ENCODE data around the gene DMAP1. TPM values are rescaled to one million over a fixed set of nuclear protein-coding genes. Genes with fewer than 3 reads are reported as not detected.
A peak's percentile ranks its signal among the peaks of the same experiment; 100 is the strongest.

DMAP1 gene
- total and polyA plus RNA-seq, 2 donors from 2014 or later, result 43.0 to 62.0 TPM

DNA sequence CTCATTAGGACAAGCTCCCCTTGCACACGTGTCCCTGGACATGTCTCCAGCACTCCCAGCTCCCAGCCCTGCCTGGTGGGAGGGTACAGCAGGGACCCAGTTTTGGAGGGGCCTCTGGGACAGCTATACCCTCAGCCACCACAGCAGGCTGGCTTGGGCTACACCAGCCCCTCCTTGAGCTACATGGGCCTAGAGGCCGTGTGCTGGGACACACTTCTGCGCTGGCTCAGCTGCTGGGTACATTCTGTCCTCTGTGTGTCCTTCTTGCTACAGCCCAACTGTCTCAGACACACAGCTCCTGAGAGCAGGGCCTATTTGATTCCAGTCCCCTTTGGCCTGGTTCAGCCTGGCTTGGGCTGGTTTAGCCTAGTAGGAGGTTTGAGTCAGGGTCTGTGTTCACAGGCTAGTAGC lies 26.7 kb downstream of the DMAP1 start:
- TF ChIP-seq, protein P1, sequence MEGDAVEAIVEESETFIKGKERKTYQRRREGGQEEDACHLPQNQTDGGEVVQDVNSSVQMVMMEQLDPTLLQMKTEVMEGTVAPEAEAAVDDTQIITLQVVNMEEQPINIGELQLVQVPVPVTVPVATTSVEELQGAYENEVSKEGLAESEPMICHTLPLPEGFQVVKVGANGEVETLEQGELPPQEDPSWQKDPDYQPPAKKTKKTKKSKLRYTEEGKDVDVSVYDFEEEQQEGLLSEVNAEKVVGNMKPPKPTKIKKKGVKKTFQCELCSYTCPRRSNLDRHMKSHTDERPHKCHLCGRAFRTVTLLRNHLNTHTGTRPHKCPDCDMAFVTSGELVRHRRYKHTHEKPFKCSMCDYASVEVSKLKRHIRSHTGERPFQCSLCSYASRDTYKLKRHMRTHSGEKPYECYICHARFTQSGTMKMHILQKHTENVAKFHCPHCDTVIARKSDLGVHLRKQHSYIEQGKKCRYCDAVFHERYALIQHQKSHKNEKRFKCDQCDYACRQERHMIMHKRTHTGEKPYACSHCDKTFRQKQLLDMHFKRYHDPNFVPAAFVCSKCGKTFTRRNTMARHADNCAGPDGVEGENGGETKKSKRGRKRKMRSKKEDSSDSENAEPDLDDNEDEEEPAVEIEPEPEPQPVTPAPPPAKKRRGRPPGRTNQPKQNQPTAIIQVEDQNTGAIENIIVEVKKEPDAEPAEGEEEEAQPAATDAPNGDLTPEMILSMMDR (IDR thresholded peaks at IDR 0.05; ENCODE audit: borderline replicate concordance, extremely low read depth, insufficient read depth), result no peak
- no peak for FAIRE-seq
- no peak overlapping the region for H3K4me3 ChIP-seq (ENCODE audit: low read length in 3 of 3)
- H3K9ac ChIP-seq (ENCODE audit: low read length in 3 of 3), result peak overlapping the region in 1 of 3 donors; percentile 55
- intact Hi-C loops (cut with DNase I), result no loop called here
- H3K27me3 ChIP-seq (ENCODE audit: control insufficient read depth, insufficient read depth, low read length), result no peaks in the 10 kb centered on the region
- peaks cover 0 to 32% (median 18%) of the 10 kb centered on the region in 3 donors for H3K4me1 ChIP-seq (ENCODE audit: control insufficient read depth in 2 of 3, insufficient read depth in 2 of 3, low read depth in 1 of 3, low read length in 3 of 3)
- peak overlapping the region; percentile 56 to 85 for H3K27ac ChIP-seq (ENCODE audit: low read depth in 2 of 2, low read length in 2 of 2)
- H3K36me3 ChIP-seq (ENCODE audit: control insufficient read depth in 2 of 3, insufficient read depth in 3 of 3, low read length in 3 of 3), result peaks cover 0 to 5% (median 0%) of the 10 kb centered on the region in 3 donors
- peak in 2 of 5 donors; percentile 45 to 91 for DNase-seq
- no peaks in the 10 kb centered on the region for H3K9me3 ChIP-seq (ENCODE audit: control insufficient read depth in 2 of 3, insufficient read depth in 1 of 3, low read length in 3 of 3)

DNA sequence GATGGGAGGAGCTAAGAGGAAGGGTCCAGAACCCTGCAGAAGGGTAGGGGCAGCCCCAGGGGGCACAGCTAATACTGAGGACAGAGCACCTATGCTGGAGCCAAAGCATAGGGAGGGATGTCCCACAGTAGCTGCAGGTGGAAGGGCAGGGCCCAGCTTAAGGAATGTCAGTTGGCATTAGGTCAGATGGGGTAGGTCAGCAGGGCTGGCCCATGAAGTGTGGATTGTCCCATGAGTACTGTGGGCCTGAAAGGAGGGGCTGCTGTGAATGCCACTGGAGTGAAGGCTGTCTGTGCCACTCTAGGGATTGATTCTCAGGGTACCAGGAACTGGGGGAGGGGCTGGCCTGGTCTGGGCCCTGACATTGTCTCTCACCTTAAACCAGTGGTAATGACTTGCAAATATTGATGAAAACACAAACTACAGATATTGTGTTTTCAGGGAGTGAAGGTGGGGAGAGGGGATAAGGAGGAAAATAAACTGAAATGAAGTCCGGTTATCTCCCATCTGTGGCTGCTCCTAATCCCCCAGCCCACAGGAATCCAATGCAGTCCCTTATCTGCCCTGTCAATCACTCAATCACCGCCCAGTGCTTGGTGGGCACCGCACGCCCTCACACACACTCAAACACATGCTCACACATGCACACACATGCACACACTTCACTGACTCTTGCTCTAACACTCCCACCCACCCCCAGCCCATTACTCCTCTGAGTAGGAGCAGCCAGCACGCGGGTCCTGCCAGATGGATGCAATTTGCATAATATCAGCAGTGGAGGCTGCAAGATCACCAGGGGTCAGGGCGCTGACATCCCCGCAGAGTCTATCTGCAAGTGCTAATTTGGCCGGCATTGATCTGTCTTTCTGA lies 27.8 kb downstream of the DMAP1 start:
- Histone ChIP-seq H3K36me3 (ENCODE audit: control insufficient read depth in 2 of 3, insufficient read depth in 3 of 3, low read length in 3 of 3) (peaks cover 0 to 5% (median 0%) of the 10 kb centered on the region in 3 donors), H3K9me3 (ENCODE audit: control insufficient read depth in 2 of 3, insufficient read depth in 1 of 3, low read length in 3 of 3) (no peaks in the 10 kb centered on the region), H3K4me3 (ENCODE audit: low read length in 3 of 3) (no peak overlapping the region), H3K4me1 (ENCODE audit: control insufficient read depth in 2 of 3, insufficient read depth in 2 of 3, low read depth in 1 of 3, low read length in 3 of 3) (peaks cover 0 to 32% (median 18%) of the 10 kb centered on the region in 3 donors), H3K27ac (ENCODE audit: low read depth in 2 of 2, low read length in 2 of 2) (peak overlapping the region; percentile 56 to 85), H3K9ac (ENCODE audit: low read length in 3 of 3) (peak overlapping the region in 1 of 3 donors; percentile 55), H3K27me3 (ENCODE audit: control insufficient read depth, insufficient read depth, low read length) (no peaks in the 10 kb centered on the region)
- DNase-seq (no peak), FAIRE-seq (no peak)
- intact Hi-C loops (cut with DNase I), result no loop called here
- TF ChIP-seq, protein P1 (IDR thresholded peaks at IDR 0.05; ENCODE audit: borderline replicate concordance, extremely low read depth, insufficient read depth), result no peak

DNA sequence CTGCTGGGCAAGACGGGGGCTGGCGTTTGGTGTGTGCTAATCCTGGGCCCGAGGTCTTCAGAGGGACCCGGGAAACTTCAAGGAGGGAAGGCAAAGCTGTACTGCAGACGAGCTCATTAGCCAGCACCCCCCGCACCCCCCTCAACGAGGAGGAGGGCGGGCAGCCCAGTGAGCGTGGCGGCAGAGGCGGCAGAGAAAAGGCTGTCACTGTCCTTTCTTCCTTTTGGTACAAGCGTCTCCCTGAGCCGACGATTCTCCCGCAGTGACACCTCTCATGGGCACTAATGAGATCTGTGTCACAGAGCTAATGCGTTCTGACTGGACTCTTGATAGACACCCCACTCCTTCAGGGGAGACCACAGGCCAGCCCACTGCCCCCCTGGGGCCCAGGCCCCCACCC lies 29.5 kb downstream of the DMAP1 start:
- no peaks in the 10 kb centered on the region for H3K27me3 ChIP-seq (ENCODE audit: control insufficient read depth, insufficient read depth, low read length)
- H3K36me3 ChIP-seq (ENCODE audit: control insufficient read depth in 2 of 3, insufficient read depth in 3 of 3, low read length in 3 of 3), result peaks cover 0 to 15% (median 5%) of the 10 kb centered on the region in 3 donors
- peaks cover 0 to 30% (median 18%) of the 10 kb centered on the region in 3 donors for H3K4me1 ChIP-seq (ENCODE audit: control insufficient read depth in 2 of 3, insufficient read depth in 2 of 3, low read depth in 1 of 3, low read length in 3 of 3)
- intact Hi-C loops (cut with DNase I), result no loop called here
- FAIRE-seq (no peak), DNase-seq (no peak)
- TF ChIP-seq, protein P1 (IDR thresholded peaks at IDR 0.05; ENCODE audit: borderline replicate concordance, extremely low read depth, insufficient read depth), result no peak
- H3K27ac ChIP-seq (ENCODE audit: low read depth in 2 of 2, low read length in 2 of 2), result no peak overlapping the region
- no peak overlapping the region for H3K9ac ChIP-seq (ENCODE audit: low read length in 3 of 3)
- no peaks in the 10 kb centered on the region for H3K9me3 ChIP-seq (ENCODE audit: control insufficient read depth in 2 of 3, insufficient read depth in 1 of 3, low read length in 3 of 3)
- no peak overlapping the region for H3K4me3 ChIP-seq (ENCODE audit: low read length in 3 of 3)

All from kidney (tissue), 14 donors.